ENCODE data around the gene SRSF5. TPM values are rescaled to one million over a fixed set of nuclear protein-coding genes. Genes with fewer than 3 reads are reported as not detected.

SRSF5 gene
- total RNA-seq, 1 donor from 2014 or later, result 664 TPM

- DNase-seq (ENCODE audit: low spot score), result no peak
- H3K36me3 ChIP-seq, result peaks cover 9% of the 10 kb centered on the region
Measured at GRCh38 chr14:69763761-69764510, 3.0 kb upstream of the SRSF5 start.

DNA sequence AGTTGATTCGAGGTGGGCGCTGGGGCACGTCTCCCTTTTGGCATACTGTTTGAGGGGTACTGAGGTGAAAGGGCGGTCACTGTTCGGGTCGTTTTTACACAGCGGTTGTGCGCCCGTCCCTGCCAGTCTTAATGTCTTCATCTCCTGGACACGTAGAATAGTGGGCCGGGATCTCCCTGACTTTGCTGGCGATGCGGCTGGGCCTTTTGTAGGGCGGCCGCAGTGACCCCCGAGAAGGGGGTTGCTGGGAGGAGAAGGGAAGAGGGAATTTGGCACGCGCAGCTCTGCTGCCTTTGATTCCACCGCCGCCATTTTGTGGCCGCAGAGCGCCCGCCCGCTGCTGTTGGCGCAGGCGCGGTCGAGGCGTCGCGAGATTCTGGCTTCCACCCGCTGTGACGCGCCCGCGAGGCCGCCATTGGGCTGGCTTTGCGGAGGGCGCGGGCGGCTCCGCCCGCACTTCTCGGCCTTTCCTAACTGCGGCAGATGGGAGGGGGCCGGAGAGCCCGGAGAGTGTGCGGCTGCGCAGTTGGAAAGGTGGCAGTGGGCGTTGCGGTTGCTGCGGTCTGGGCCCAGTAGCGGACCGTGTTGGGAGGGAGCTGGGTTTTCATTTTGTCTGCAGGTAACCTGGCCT, 542 bp downstream of the SRSF5 start:
- peak overlapping the region; percentile 99 for H3K4me3 Mint-ChIP-seq
- H3K79me2 ChIP-seq (ENCODE audit: low read depth), result peaks cover 53% of the 10 kb centered on the region
- H3K9ac ChIP-seq, result peak overlapping the region; percentile 99
- no peaks in the 10 kb centered on the region for H3K9me3 ChIP-seq (ENCODE audit: low read depth)
- peaks cover 41% of the 10 kb centered on the region for H3K36me3 ChIP-seq
- peaks cover 59% of the 10 kb centered on the region for H3F3A ChIP-seq (ENCODE audit: low read depth)
- peaks cover 43% of the 10 kb centered on the region for H3K36me3 Mint-ChIP-seq
- H3K27ac Mint-ChIP-seq, result peak overlapping the region; percentile 100
- H4K20me1 ChIP-seq (ENCODE audit: low read depth), result peaks cover 38% of the 10 kb centered on the region
- no peaks in the 10 kb centered on the region for H3K27me3 ChIP-seq
- peak overlapping the region; percentile 77 for H2AFZ ChIP-seq (replicated peaks)
- H3K27me3 Mint-ChIP-seq (ENCODE audit: insufficient read depth, low read depth), result peaks cover 9% of the 10 kb centered on the region
- H3K9me3 Mint-ChIP-seq, result no peaks in the 10 kb centered on the region
- peak; percentile 97 for DNase-seq (ENCODE audit: low spot score)
- H3K27ac ChIP-seq, result peak overlapping the region; percentile 98
- H3K4me3 ChIP-seq, result peak overlapping the region; percentile 80
- peak overlapping the region; percentile 92 for H3K4me2 ChIP-seq
- H3K4me1 Mint-ChIP-seq, result peaks cover 28% of the 10 kb centered on the region
- no peak for TF ChIP-seq CTCF (IDR thresholded peaks at IDR 0.05)
- no peak for TF ChIP-seq EZH2 (IDR thresholded peaks at IDR 0.05)
- H3K4me1 ChIP-seq, result peaks cover 20% of the 10 kb centered on the region

More at GRCh38 chr14:69763761-69764510, 3.0 kb upstream of the SRSF5 start:
- no peak overlapping the region for H3K9ac ChIP-seq
- H3K4me2 ChIP-seq, result no peak overlapping the region
- no peak overlapping the region for H3K4me3 ChIP-seq
- H3K9me3 Mint-ChIP-seq, result no peaks in the 10 kb centered on the region
- H3K4me1 Mint-ChIP-seq, result peaks cover 20% of the 10 kb centered on the region
- H3K4me3 Mint-ChIP-seq, result no peak overlapping the region
- peaks cover 20% of the 10 kb centered on the region for H3K79me2 ChIP-seq (ENCODE audit: low read depth)
- no peak overlapping the region for H2AFZ ChIP-seq (replicated peaks)
- H3K27ac ChIP-seq, result no peak overlapping the region
- no peak for TF ChIP-seq EZH2 (IDR thresholded peaks at IDR 0.05)
- no peak for TF ChIP-seq EZH2phosphoT487 (IDR thresholded peaks at IDR 0.05)
- TF ChIP-seq CTCF (IDR thresholded peaks at IDR 0.05), result no peak
- peaks cover 14% of the 10 kb centered on the region for H3K36me3 Mint-ChIP-seq
- H3K9me3 ChIP-seq (ENCODE audit: low read depth), result no peaks in the 10 kb centered on the region
- H3K27ac Mint-ChIP-seq, result no peak overlapping the region
- peaks cover 24% of the 10 kb centered on the region for H3F3A ChIP-seq (ENCODE audit: low read depth)
- H3K4me1 ChIP-seq, result peaks cover 8% of the 10 kb centered on the region
- H4K20me1 ChIP-seq (ENCODE audit: low read depth), result peaks cover 12% of the 10 kb centered on the region
- no peaks in the 10 kb centered on the region for H3K27me3 ChIP-seq
- peaks cover 2% of the 10 kb centered on the region for H3K27me3 Mint-ChIP-seq (ENCODE audit: insufficient read depth, low read depth)

DNA sequence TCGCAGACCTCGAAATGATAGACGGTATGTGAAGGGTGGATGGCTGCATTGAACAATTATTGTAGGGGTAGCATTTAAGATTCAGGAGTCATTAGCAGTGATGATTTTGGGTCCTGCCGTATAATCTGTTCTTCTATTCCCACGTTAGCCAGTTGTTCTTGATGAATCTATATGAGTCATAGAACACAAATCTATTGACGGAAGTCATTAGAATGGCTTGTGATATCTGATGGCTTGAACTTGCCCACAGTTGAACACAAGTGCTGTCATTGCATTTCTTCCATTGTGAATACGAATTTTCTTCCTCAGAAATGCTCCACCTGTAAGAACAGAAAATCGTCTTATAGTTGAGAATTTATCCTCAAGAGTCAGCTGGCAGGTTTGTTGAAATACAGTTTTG, 1.9 kb downstream of the SRSF5 start:
- Histone ChIP-seq H3K9ac (no peak overlapping the region), H3F3A (ENCODE audit: low read depth) (peaks cover 72% of the 10 kb centered on the region), H3K27me3 (no peaks in the 10 kb centered on the region), H3K4me1 (peaks cover 20% of the 10 kb centered on the region), H3K4me2 (peak overlapping the region; percentile 92), H3K4me3 (peak overlapping the region; percentile 80), H3K27ac (no peak overlapping the region), H4K20me1 (ENCODE audit: low read depth) (peaks cover 39% of the 10 kb centered on the region), H3K79me2 (ENCODE audit: low read depth) (peaks cover 56% of the 10 kb centered on the region), H2AFZ (replicated peaks) (no peak overlapping the region), H3K9me3 (ENCODE audit: low read depth) (no peaks in the 10 kb centered on the region), H3K36me3 (peaks cover 47% of the 10 kb centered on the region)
- Mint-ChIP-seq H3K27ac (no peak overlapping the region), H3K9me3 (no peaks in the 10 kb centered on the region), H3K4me3 (peak overlapping the region; percentile 99), H3K36me3 (peaks cover 53% of the 10 kb centered on the region), H3K4me1 (peaks cover 28% of the 10 kb centered on the region), H3K27me3 (ENCODE audit: insufficient read depth, low read depth) (peaks cover 9% of the 10 kb centered on the region)
- TF ChIP-seq EZH2 (IDR thresholded peaks at IDR 0.05), result no peak
- no peak for TF ChIP-seq EZH2phosphoT487 (IDR thresholded peaks at IDR 0.05)
- TF ChIP-seq CTCF (IDR thresholded peaks at IDR 0.05), result no peak
- no peak for DNase-seq (ENCODE audit: low spot score)
